NCI-H345 treated with DMSO at 0.1 percent for 48 hours (cell line): Measurements from ENCODE around the gene CHCHD6.

Experiments used
- DNase-seq: peaks from one replicate; lab custom pipeline; 2025; ENCODE audit not compliant: unreplicated experiment; lab: John Stamatoyannopoulos, UW

Gene CHCHD6

GRCh38 chr3:126704494-126705214, 614 bp downstream of the CHCHD6 start:
- DNase-seq = no peak

GRCh38 chr3:126706631-126707030, 2.6 kb downstream of the CHCHD6 start:
- no peak for DNase-seq

- no peak for DNase-seq
Observed at GRCh38 chr3:126711121-126711760, 7.2 kb downstream of the CHCHD6 start.

- no peak for DNase-seq
Observed at GRCh38 chr3:126713199-126713598, 9.2 kb downstream of the CHCHD6 start.

GRCh38 chr3:126714276-126714900, 10.3 kb downstream of the CHCHD6 start:
- DNase-seq = no peak

GRCh38 chr3:126714921-126715320, 10.9 kb downstream of the CHCHD6 start:
- no peak for DNase-seq

GRCh38 chr3:126715432-126715831, 11.4 kb downstream of the CHCHD6 start:
- DNase-seq = no peak

GRCh38 chr3:126716057-126716456, 12.0 kb downstream of the CHCHD6 start:
- no peak for DNase-seq

GRCh38 chr3:126718561-126719445, 14.8 kb downstream of the CHCHD6 start:
- DNase-seq = no peak

- DNase-seq = no peak
Observed at GRCh38 chr3:126720596-126720995, 16.6 kb downstream of the CHCHD6 start.

- no peak for DNase-seq
Observed at GRCh38 chr3:126721246-126721645, 17.2 kb downstream of the CHCHD6 start.

- DNase-seq = no peak
Observed at GRCh38 chr3:126723237-126723636, 19.2 kb downstream of the CHCHD6 start.

GRCh38 chr3:126723801-126724200, 19.8 kb downstream of the CHCHD6 start:
- DNase-seq = no peak

GRCh38 chr3:126728680-126729079, 24.6 kb downstream of the CHCHD6 start:
- no peak for DNase-seq

- DNase-seq = no peak
Observed at GRCh38 chr3:126730376-126730775, 26.3 kb downstream of the CHCHD6 start.

- DNase-seq = no peak
Observed at GRCh38 chr3:126731044-126731443, 27.0 kb downstream of the CHCHD6 start.

- no peak for DNase-seq
Observed at GRCh38 chr3:126732281-126733060, 28.4 kb downstream of the CHCHD6 start.

GRCh38 chr3:126733061-126733430, 29.0 kb downstream of the CHCHD6 start:
- no peak for DNase-seq

- DNase-seq = no peak
Observed at GRCh38 chr3:126734106-126734723, 30.2 kb downstream of the CHCHD6 start.

- no peak for DNase-seq
Observed at GRCh38 chr3:126737527-126737926, 33.5 kb downstream of the CHCHD6 start.
